Measurements from ENCODE around the gene GFOD1.

Gene GFOD1

DNA sequence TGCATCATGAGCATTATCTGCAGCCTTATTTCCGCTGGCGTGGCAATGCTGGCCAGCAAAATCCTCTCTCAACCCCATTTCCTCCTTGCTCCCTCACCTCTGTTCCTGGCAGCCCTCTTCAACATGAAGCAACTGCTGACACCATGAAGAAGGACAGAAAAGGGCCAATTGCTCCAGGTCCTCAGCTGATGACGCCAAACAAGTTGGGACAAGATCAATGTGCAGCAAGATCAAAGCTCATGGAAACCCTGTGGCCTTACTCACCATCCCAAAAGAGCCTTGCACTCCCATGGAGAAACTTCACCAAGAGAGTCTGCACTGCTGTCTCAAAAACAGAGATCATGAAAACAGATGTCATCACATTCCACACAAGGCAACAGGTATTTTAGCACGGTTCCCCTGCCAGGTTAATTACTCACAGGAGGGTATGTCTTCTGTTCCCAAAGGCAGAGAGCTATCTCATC lies 7.4 kb downstream of the GFOD1 start:
- no peaks in the 10 kb centered on the region for H3K36me3 ChIP-seq (ENCODE audit: control insufficient read depth, low read depth, low read length)
- H3K9ac ChIP-seq (ENCODE audit: low read length): no peak overlapping the region
- H3K4me1 ChIP-seq (ENCODE audit: control insufficient read depth, low read depth, low read length): peaks cover 2% of the 10 kb centered on the region
- no peak overlapping the region for H3K4me3 ChIP-seq (ENCODE audit: low read length)
- no peak overlapping the region for H3K27ac ChIP-seq (ENCODE audit: low read length)
- H3K27me3 ChIP-seq (ENCODE audit: control insufficient read depth, insufficient read depth, low read length): peaks cover 18% of the 10 kb centered on the region
- H3K9me3 ChIP-seq (ENCODE audit: control insufficient read depth, low read depth, low read length): no peaks in the 10 kb centered on the region

GRCh38 chr6:13479206-13479800 lies 8.1 kb downstream of the GFOD1 start:
- H3K27me3 ChIP-seq (ENCODE audit: control insufficient read depth, insufficient read depth, low read length): peaks cover 11% of the 10 kb centered on the region
- H3K4me1 ChIP-seq (ENCODE audit: control insufficient read depth, low read depth, low read length): no peaks in the 10 kb centered on the region
- no peaks in the 10 kb centered on the region for H3K9me3 ChIP-seq (ENCODE audit: control insufficient read depth, low read depth, low read length)
- H3K4me3 ChIP-seq (ENCODE audit: low read length): no peak overlapping the region
- H3K9ac ChIP-seq (ENCODE audit: low read length): no peak overlapping the region
- no peak overlapping the region for H3K27ac ChIP-seq (ENCODE audit: low read length)
- H3K36me3 ChIP-seq (ENCODE audit: control insufficient read depth, low read depth, low read length): no peaks in the 10 kb centered on the region

DNA sequence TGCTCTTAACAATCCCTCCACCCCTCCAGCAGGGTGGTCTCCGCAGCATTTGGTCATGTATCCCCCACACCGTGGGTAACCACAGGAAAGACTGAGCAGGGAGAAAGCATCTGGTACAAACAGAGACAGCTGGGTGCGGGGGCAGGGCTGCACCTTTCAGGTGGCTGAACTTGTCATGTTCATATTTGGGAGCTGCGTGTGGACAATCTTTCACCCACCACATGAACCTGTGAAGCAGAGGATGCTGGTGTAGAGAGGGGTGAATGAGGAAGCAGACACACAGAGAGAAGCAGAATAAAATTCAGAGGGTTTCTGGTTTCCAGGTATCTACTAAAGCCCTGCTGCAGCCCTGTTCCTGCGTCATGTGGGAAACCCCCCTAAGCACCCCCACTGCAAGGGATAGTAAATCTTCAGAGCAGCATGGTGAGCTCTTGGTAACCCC lies 8.9 kb downstream of the GFOD1 start:
- H3K9me3 ChIP-seq (ENCODE audit: control insufficient read depth, low read depth, low read length): no peaks in the 10 kb centered on the region
- no peak overlapping the region for H3K27ac ChIP-seq (ENCODE audit: low read length)
- H3K4me3 ChIP-seq (ENCODE audit: low read length): no peak overlapping the region
- H3K36me3 ChIP-seq (ENCODE audit: control insufficient read depth, low read depth, low read length): no peaks in the 10 kb centered on the region
- no peak overlapping the region for H3K9ac ChIP-seq (ENCODE audit: low read length)
- no peaks in the 10 kb centered on the region for H3K4me1 ChIP-seq (ENCODE audit: control insufficient read depth, low read depth, low read length)
- peaks cover 3% of the 10 kb centered on the region for H3K27me3 ChIP-seq (ENCODE audit: control insufficient read depth, insufficient read depth, low read length)

- Histone ChIP-seq H3K9me3 (ENCODE audit: control insufficient read depth, low read depth, low read length) (no peaks in the 10 kb centered on the region), H3K27me3 (ENCODE audit: control insufficient read depth, insufficient read depth, low read length) (no peaks in the 10 kb centered on the region), H3K27ac (ENCODE audit: low read length) (no peak overlapping the region), H3K4me1 (ENCODE audit: control insufficient read depth, low read depth, low read length) (peaks cover 11% of the 10 kb centered on the region), H3K4me3 (ENCODE audit: low read length) (no peak overlapping the region), H3K9ac (ENCODE audit: low read length) (no peak overlapping the region), H3K36me3 (ENCODE audit: control insufficient read depth, low read depth, low read length) (no peaks in the 10 kb centered on the region)
Measured at GRCh38 chr6:13474787-13475186, 12.6 kb downstream of the GFOD1 start.

DNA sequence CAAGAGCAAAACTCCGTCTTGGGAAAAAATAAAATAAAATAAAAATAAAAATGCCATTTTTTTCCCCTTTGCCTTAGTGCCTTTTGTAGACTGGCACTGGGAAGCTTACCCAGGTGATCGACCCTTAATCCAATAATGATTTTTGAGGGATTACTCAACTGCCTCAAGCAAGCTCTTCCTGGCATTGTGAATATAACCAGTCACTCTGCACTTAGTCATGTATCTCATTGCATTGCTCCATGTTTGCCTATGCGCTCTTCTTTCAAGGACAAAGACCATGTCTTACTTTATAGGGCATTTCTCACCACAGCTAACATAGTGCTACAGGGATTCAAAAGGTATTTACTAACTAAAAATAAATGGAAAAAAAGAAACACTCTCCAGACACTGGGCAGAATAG lies 13.0 kb downstream of the GFOD1 start:
- Histone ChIP-seq H3K27ac (ENCODE audit: low read length) (no peak overlapping the region), H3K4me1 (ENCODE audit: control insufficient read depth, low read depth, low read length) (peaks cover 11% of the 10 kb centered on the region), H3K9me3 (ENCODE audit: control insufficient read depth, low read depth, low read length) (no peaks in the 10 kb centered on the region), H3K4me3 (ENCODE audit: low read length) (no peak overlapping the region), H3K9ac (ENCODE audit: low read length) (no peak overlapping the region), H3K27me3 (ENCODE audit: control insufficient read depth, insufficient read depth, low read length) (no peaks in the 10 kb centered on the region), H3K36me3 (ENCODE audit: control insufficient read depth, low read depth, low read length) (no peaks in the 10 kb centered on the region)

GRCh38 chr6:13473768-13474165 lies 13.6 kb downstream of the GFOD1 start:
- H3K4me3 ChIP-seq (ENCODE audit: low read length): no peak overlapping the region
- H3K9me3 ChIP-seq (ENCODE audit: control insufficient read depth, low read depth, low read length): no peaks in the 10 kb centered on the region
- peaks cover 11% of the 10 kb centered on the region for H3K4me1 ChIP-seq (ENCODE audit: control insufficient read depth, low read depth, low read length)
- H3K9ac ChIP-seq (ENCODE audit: low read length): no peak overlapping the region
- H3K36me3 ChIP-seq (ENCODE audit: control insufficient read depth, low read depth, low read length): no peaks in the 10 kb centered on the region
- no peak overlapping the region for H3K27ac ChIP-seq (ENCODE audit: low read length)
- H3K27me3 ChIP-seq (ENCODE audit: control insufficient read depth, insufficient read depth, low read length): no peaks in the 10 kb centered on the region

DNA sequence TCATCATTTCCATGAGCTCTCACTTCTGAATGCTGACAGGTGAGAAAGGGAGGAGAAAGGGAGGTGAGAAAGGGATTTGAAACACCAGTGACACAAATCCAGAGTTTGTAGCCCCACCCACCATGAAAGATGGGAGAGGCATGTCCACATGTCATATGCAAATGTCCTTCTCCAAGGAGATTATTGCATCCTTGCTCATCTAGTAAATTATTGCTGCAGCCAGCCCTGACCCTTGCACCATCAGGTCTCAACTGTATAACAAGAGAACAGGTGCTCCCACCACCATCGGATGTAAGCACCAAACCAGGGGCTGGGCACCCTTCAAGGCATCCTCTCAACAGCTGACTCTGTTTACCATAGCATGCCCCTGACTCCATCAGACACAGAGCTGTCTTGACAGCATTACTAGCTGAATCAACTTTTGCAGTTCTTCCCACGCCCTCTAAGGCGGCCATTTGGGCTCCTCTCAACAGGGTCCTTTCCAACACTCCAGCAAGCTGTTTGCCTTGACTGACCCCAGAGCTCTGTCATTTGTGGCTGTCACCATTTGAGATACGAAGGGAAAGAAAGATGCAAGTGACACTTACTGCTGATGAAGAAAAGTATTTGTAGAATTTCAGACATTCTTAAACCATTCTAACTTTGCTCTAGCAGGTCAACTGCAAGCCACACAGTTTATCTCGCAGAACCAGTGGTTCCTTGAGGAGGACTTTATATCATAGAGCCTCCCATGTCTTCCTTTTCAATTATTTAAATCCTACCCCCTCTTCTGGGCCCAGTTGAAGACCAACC lies 14.2 kb downstream of the GFOD1 start:
- H3K4me1 ChIP-seq (ENCODE audit: control insufficient read depth, low read depth, low read length): peaks cover 11% of the 10 kb centered on the region

GRCh38 chr6:13472099-13472498 lies 15.3 kb downstream of the GFOD1 start:
- H3K27ac ChIP-seq (ENCODE audit: low read length): no peak overlapping the region
- H3K27me3 ChIP-seq (ENCODE audit: control insufficient read depth, insufficient read depth, low read length): no peaks in the 10 kb centered on the region
- no peaks in the 10 kb centered on the region for H3K36me3 ChIP-seq (ENCODE audit: control insufficient read depth, low read depth, low read length)

More for the DNA sequence above, 14.2 kb downstream of the GFOD1 start:
- no peaks in the 10 kb centered on the region for H3K27me3 ChIP-seq (ENCODE audit: control insufficient read depth, insufficient read depth, low read length)
- H3K27ac ChIP-seq (ENCODE audit: low read length): no peak overlapping the region
- no peaks in the 10 kb centered on the region for H3K36me3 ChIP-seq (ENCODE audit: control insufficient read depth, low read depth, low read length)
- H3K9me3 ChIP-seq (ENCODE audit: control insufficient read depth, low read depth, low read length): no peaks in the 10 kb centered on the region
- H3K4me3 ChIP-seq (ENCODE audit: low read length): no peak overlapping the region
- no peak overlapping the region for H3K9ac ChIP-seq (ENCODE audit: low read length)

GRCh38 chr6:13471184-13471583 lies 16.2 kb downstream of the GFOD1 start:
- Histone ChIP-seq H3K9me3 (ENCODE audit: control insufficient read depth, low read depth, low read length) (no peaks in the 10 kb centered on the region), H3K9ac (ENCODE audit: low read length) (no peak overlapping the region), H3K36me3 (ENCODE audit: control insufficient read depth, low read depth, low read length) (no peaks in the 10 kb centered on the region), H3K27ac (ENCODE audit: low read length) (no peak overlapping the region), H3K4me3 (ENCODE audit: low read length) (no peak overlapping the region), H3K4me1 (ENCODE audit: control insufficient read depth, low read depth, low read length) (peaks cover 11% of the 10 kb centered on the region), H3K27me3 (ENCODE audit: control insufficient read depth, insufficient read depth, low read length) (no peaks in the 10 kb centered on the region)

More at GRCh38 chr6:13472099-13472498, 15.3 kb downstream of the GFOD1 start:
- H3K4me3 ChIP-seq (ENCODE audit: low read length): no peak overlapping the region
- no peaks in the 10 kb centered on the region for H3K9me3 ChIP-seq (ENCODE audit: control insufficient read depth, low read depth, low read length)
- peaks cover 11% of the 10 kb centered on the region for H3K4me1 ChIP-seq (ENCODE audit: control insufficient read depth, low read depth, low read length)
- H3K9ac ChIP-seq (ENCODE audit: low read length): no peak overlapping the region

- no peak overlapping the region for H3K4me3 ChIP-seq (ENCODE audit: low read length)
- no peaks in the 10 kb centered on the region for H3K36me3 ChIP-seq (ENCODE audit: control insufficient read depth, low read depth, low read length)
- no peaks in the 10 kb centered on the region for H3K27me3 ChIP-seq (ENCODE audit: control insufficient read depth, insufficient read depth, low read length)
- H3K9me3 ChIP-seq (ENCODE audit: control insufficient read depth, low read depth, low read length): no peaks in the 10 kb centered on the region
- H3K9ac ChIP-seq (ENCODE audit: low read length): no peak overlapping the region
- no peak overlapping the region for H3K27ac ChIP-seq (ENCODE audit: low read length)
- peaks cover 16% of the 10 kb centered on the region for H3K4me1 ChIP-seq (ENCODE audit: control insufficient read depth, low read depth, low read length)
Measured at GRCh38 chr6:13470238-13471140, 16.9 kb downstream of the GFOD1 start.

DNA sequence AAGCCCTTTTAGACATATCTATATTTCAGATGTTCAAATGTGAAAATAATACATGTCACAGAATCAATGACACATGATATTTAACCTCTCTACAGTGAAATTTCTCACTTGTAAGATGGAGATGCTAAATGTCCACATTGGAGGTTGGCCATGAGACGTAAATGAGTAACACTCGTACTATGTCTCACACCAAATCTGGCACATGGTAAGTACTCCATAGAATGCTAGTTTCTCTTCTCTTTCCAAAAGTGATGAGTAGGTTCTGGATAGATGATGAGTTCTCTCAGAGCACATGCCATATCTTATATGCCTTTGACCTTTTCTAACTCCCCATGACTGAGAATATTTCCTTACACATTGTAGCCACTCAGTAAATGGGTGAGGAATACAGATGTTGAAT lies 17.7 kb downstream of the GFOD1 start:
- H3K27ac ChIP-seq (ENCODE audit: low read length): no peak overlapping the region
- H3K9me3 ChIP-seq (ENCODE audit: control insufficient read depth, low read depth, low read length): no peaks in the 10 kb centered on the region
- peaks cover 20% of the 10 kb centered on the region for H3K4me1 ChIP-seq (ENCODE audit: control insufficient read depth, low read depth, low read length)
- no peak overlapping the region for H3K4me3 ChIP-seq (ENCODE audit: low read length)
- no peaks in the 10 kb centered on the region for H3K27me3 ChIP-seq (ENCODE audit: control insufficient read depth, insufficient read depth, low read length)
- H3K36me3 ChIP-seq (ENCODE audit: control insufficient read depth, low read depth, low read length): no peaks in the 10 kb centered on the region
- no peak overlapping the region for H3K9ac ChIP-seq (ENCODE audit: low read length)
